CD4-positive, alpha-beta T cell treated with Interferon gamma for 1 hour (primary cell): ENCODE measurements around the gene PFKFB4.

ENCODE experiments used
- DNase-seq: peaks from one replicate; pipeline ENCODE4 v3.0.0-alpha.2; 2020

The PFKFB4 gene

GRCh38 chr3:48528048-48528447 is 28.6 kb downstream of the PFKFB4 start:
- DNase-seq = no peak

- DNase-seq = no peak
Measured at GRCh38 chr3:48524970-48525369, 31.6 kb downstream of the PFKFB4 start.

GRCh38 chr3:48521635-48522034 is 35.0 kb downstream of the PFKFB4 start:
- no peak for DNase-seq

GRCh38 chr3:48519277-48519643 is 37.3 kb downstream of the PFKFB4 start:
- DNase-seq = no peak

GRCh38 chr3:48518638-48519276 is 37.8 kb downstream of the PFKFB4 start:
- DNase-seq = no peak

- no peak for DNase-seq
Measured at GRCh38 chr3:48518069-48518468, 38.5 kb downstream of the PFKFB4 start.

- peak; percentile 13 for DNase-seq
Measured at GRCh38 chr3:48516571-48516970, 40.0 kb downstream of the PFKFB4 start.

- no peak for DNase-seq
Measured at GRCh38 chr3:48514431-48515227, 42.0 kb downstream of the PFKFB4 start.

GRCh38 chr3:48511551-48511950 is 45.1 kb downstream of the PFKFB4 start:
- DNase-seq = no peak

GRCh38 chr3:48507256-48508061 is 49.1 kb downstream of the PFKFB4 start:
- peak; percentile 80 for DNase-seq

- no peak for DNase-seq
Measured at GRCh38 chr3:48505968-48506504, 50.6 kb downstream of the PFKFB4 start.

- no peak for DNase-seq
Measured at GRCh38 chr3:48505146-48505545, 51.5 kb downstream of the PFKFB4 start.

GRCh38 chr3:48504051-48504946 is 52.3 kb downstream of the PFKFB4 start, which contains the start of gene SHISA5:
Gene SHISA5 (minus strand): TSS chr3:48504174. CDS start chr3:48504094, 80 bp downstream.
- peak; percentile 56 for DNase-seq

GRCh38 chr3:48503401-48504050 is 53.1 kb downstream of the PFKFB4 start:
- no peak for DNase-seq

GRCh38 chr3:48502728-48503168 is 53.9 kb downstream of the PFKFB4 start:
- DNase-seq = no peak

GRCh38 chr3:48502121-48502520 is 54.5 kb downstream of the PFKFB4 start:
- DNase-seq = no peak

- no peak for DNase-seq
Measured at GRCh38 chr3:48501196-48501595, 55.4 kb downstream of the PFKFB4 start.

- DNase-seq = no peak
Measured at GRCh38 chr3:48500656-48501055, 55.9 kb downstream of the PFKFB4 start.

- no peak for DNase-seq
Measured at GRCh38 chr3:48493203-48493501, 63.5 kb downstream of the PFKFB4 start.

GRCh38 chr3:48492461-48493202 is 64.0 kb downstream of the PFKFB4 start:
- DNase-seq = no peak

GRCh38 chr3:48486952-48487351 is 69.7 kb downstream of the PFKFB4 start:
- DNase-seq = no peak
